Lung (tissue), 12 donors: Measurements from ENCODE around the gene PXMP4. TPM values are rescaled to one million over a fixed set of nuclear protein-coding genes. Genes with fewer than 3 reads are reported as not detected.

Experiments
- ATAC-seq: fragments of 200-7000 bp; cut with Tn5 transposase; one replicate; pipeline ENCODE4 v1.9.1; 2020; ENCODE audit warnings: moderate number of reproducible peaks; ENCODE audit not compliant: insufficient read depth, low FRiP score
- DNase-seq, 3 donors: peaks; one replicate each; pipeline ENCODE4 v3.0.0-alpha.2; 2013 to 2017
- H3K27ac ChIP-seq, 2 donors: one replicate each; pipeline ENCODE4 v1.5.1; 2013; ENCODE audit warnings: mild to moderate bottlenecking in 2 of 2, moderate library complexity in 2 of 2, control low read depth in 1 of 2, inconsistent platforms in 1 of 2, low read depth in 1 of 2, low read length in 1 of 2
- H3K27me3 ChIP-seq, 3 donors: one replicate each; pipeline ENCODE4 v1.5.1; 2013; ENCODE audit warnings: low read length in 2 of 3; ENCODE audit not compliant: control insufficient read depth in 3 of 3, insufficient read depth in 3 of 3
- H3K36me3 ChIP-seq, 4 donors: one replicate each; pipeline ENCODE4 v1.5.1; 2013; ENCODE audit warnings: low read length in 4 of 4, mild to moderate bottlenecking in 1 of 4, moderate library complexity in 1 of 4; ENCODE audit not compliant: control insufficient read depth in 4 of 4, insufficient read depth in 4 of 4
- H3K4me1 ChIP-seq, 5 donors: one replicate each; pipeline ENCODE4 v1.5.1; 2013; ENCODE audit warnings: low read length in 5 of 5, mild to moderate bottlenecking in 2 of 5, moderate library complexity in 1 of 5; ENCODE audit not compliant: control insufficient read depth in 5 of 5, insufficient read depth in 5 of 5
- H3K4me3 ChIP-seq: one replicate; pipeline ENCODE4 v1.5.1; 2013; ENCODE audit warnings: mild to moderate bottlenecking, control low read depth, moderate library complexity
- H3K9ac ChIP-seq, 2 donors: one replicate each; pipeline ENCODE4 v1.5.1; 2013; ENCODE audit warnings: low read length in 2 of 2, control low read depth in 1 of 2; ENCODE audit not compliant: insufficient read depth in 1 of 2
- H3K9me3 ChIP-seq, 4 donors: one replicate each; pipeline ENCODE4 v1.5.1; 2013; ENCODE audit warnings: low read length in 3 of 4, mild to moderate bottlenecking in 1 of 4, moderate library complexity in 1 of 4; ENCODE audit not compliant: control insufficient read depth in 4 of 4, insufficient read depth in 3 of 4
- CTCF ChIP-seq: IDR thresholded peaks from 2 replicates; pipeline ENCODE4 v1.5.1; 2012; ENCODE audit warnings: mild to moderate bottlenecking; ENCODE audit errors: control extremely low read depth, extremely low read depth
- WGBS, 2 donors: extraction: QIAGEN DNeasy Blood & Tissue Kit; methylation state at CpG; one replicate each; pipeline ENCODE4 v1.1.7; 2013; 5-methylcytosine and 5-hydroxymethylcytosine counted together
- polyA plus RNA-seq, 2 donors: library from polyadenylated mRNA; stranded (reverse); fragments of 200-250 nt; gene quantifications; one replicate each; pipeline ENCODE4 v1.2.1, GENCODE V29; 2013
- total RNA-seq, 2 donors: library from RNA; depleted of rRNA in 1 of 2; stranded (reverse); fragments of >200 nt in 1 of 2; gene quantifications; one replicate each; pipeline ENCODE4 v1.2.1, GENCODE V29; 2014 to 2021
- donor health status: control.
- donor health status: control.
- donor health status: Bipolar disorder and iron deficiency.
- donor health status: healthy.
- donor health status: DM: yes; HTN: yes; CAD: no.

The PXMP4 gene
- total and polyA plus RNA-seq, 4 donors = 10.2 to 36.8 (median 26.8) TPM

GRCh38 chr20:33653900-33654596 is 66.1 kb downstream of the PXMP4 start:
- Histone ChIP-seq H3K4me1 (peaks cover 0 to 25% (median 0%) of the 10 kb centered on the region in 5 donors), H3K27ac (peak overlapping the region in 1 of 2 donors; percentile 60), H3K9ac (no peak overlapping the region), H3K27me3 (no peaks in the 10 kb centered on the region), H3K36me3 (peaks cover 0 to 9% (median 4%) of the 10 kb centered on the region in 4 donors), H3K4me3 (no peak overlapping the region), H3K9me3 (no peaks in the 10 kb centered on the region)
- DNase-seq (peak; percentile 53 to 77 (median 66)), ATAC-seq (peak; percentile 35)
- 69 to 81% methylated on average over 11 of the region's 11 CpGs for WGBS, 2 donors
- TF ChIP-seq CTCF = no peak

- peak; percentile 69 for TF ChIP-seq CTCF
- WGBS, 2 donors = 47 to 59% methylated on average over 16 of the region's 16 CpGs
- ATAC-seq (no peak), DNase-seq (peak; percentile 81 to 85 (median 82))
- H3K27ac ChIP-seq = peak overlapping the region in 1 of 2 donors; percentile 57
- peaks cover 0 to 32% (median 4%) of the 10 kb centered on the region in 5 donors for H3K4me1 ChIP-seq
- peaks cover 0 to 7% (median 3%) of the 10 kb centered on the region in 4 donors for H3K36me3 ChIP-seq
- H3K4me3 ChIP-seq = no peak overlapping the region
- H3K9ac ChIP-seq = no peak overlapping the region
- no peaks in the 10 kb centered on the region for H3K9me3 ChIP-seq
- no peaks in the 10 kb centered on the region for H3K27me3 ChIP-seq
These were observed 66.8 kb downstream of the PXMP4 start for GRCh38 chr20:33653218-33653899.

Other genes starting within 250 kb of the PXMP4 start
- 10 to 100 TPM; 10.8 to 19.1 TPM for gene CBFA2T2, start 230.2 kb downstream of the PXMP4 start, total RNA-seq
- 1 to 10 TPM; 5.1 to 5.6 TPM for gene CBFA2T2, start 230.2 kb downstream of the PXMP4 start, polyA plus RNA-seq
- under 1 TPM in 1 of 2 donors, not detected in 1; 0.31 TPM for gene C20orf144, start 58.0 kb downstream of the PXMP4 start, total RNA-seq
- under 1 TPM; 0.05 to 0.08 TPM for gene C20orf144, start 58.0 kb downstream of the PXMP4 start, polyA plus RNA-seq
- gene ACTL10, start 53.4 kb downstream of the PXMP4 start, total RNA-seq = 1 to 10 TPM in 1 of 2 donors, under 1 TPM in 1; 0.26 to 3.4 TPM
- 1 to 10 TPM; 1.3 to 3.1 TPM for gene ACTL10, start 53.4 kb downstream of the PXMP4 start, polyA plus RNA-seq
- 100 to 1,000 TPM in 1 of 2 donors, 10 to 100 TPM in 1; 63.5 to 127 TPM for gene NECAB3, start 45.9 kb downstream of the PXMP4 start, total RNA-seq
- 10 to 100 TPM; 21.2 to 80.8 TPM for gene NECAB3, start 45.9 kb downstream of the PXMP4 start, polyA plus RNA-seq
- gene E2F1, start 33.9 kb downstream of the PXMP4 start, total RNA-seq = 10 to 100 TPM in 1 of 2 donors, 1 to 10 TPM in 1; 6.4 to 10.9 TPM
- 10 to 100 TPM in 1 of 2 donors, 1 to 10 TPM in 1; 4.2 to 10.7 TPM for gene E2F1, start 33.9 kb downstream of the PXMP4 start, polyA plus RNA-seq
- gene ZNF341, start 11.7 kb upstream of the PXMP4 start, total RNA-seq = 1 to 10 TPM; 2.1 to 3.9 TPM
- 1 to 10 TPM; 3.0 to 4.3 TPM for gene ZNF341, start 11.7 kb upstream of the PXMP4 start, polyA plus RNA-seq
- 10 to 100 TPM; 91.6 to 93.6 TPM for gene CHMP4B, start 91.0 kb upstream of the PXMP4 start, total RNA-seq
- gene CHMP4B, start 91.0 kb upstream of the PXMP4 start, polyA plus RNA-seq = 100 to 1,000 TPM; 147 to 162 TPM